ENCODE results near the gene RAPGEF6.

GRCh38 chr5:131684051-131684450 lies 49.0 kb upstream of the RAPGEF6 start:
- TF ChIP-seq, protein P1, sequence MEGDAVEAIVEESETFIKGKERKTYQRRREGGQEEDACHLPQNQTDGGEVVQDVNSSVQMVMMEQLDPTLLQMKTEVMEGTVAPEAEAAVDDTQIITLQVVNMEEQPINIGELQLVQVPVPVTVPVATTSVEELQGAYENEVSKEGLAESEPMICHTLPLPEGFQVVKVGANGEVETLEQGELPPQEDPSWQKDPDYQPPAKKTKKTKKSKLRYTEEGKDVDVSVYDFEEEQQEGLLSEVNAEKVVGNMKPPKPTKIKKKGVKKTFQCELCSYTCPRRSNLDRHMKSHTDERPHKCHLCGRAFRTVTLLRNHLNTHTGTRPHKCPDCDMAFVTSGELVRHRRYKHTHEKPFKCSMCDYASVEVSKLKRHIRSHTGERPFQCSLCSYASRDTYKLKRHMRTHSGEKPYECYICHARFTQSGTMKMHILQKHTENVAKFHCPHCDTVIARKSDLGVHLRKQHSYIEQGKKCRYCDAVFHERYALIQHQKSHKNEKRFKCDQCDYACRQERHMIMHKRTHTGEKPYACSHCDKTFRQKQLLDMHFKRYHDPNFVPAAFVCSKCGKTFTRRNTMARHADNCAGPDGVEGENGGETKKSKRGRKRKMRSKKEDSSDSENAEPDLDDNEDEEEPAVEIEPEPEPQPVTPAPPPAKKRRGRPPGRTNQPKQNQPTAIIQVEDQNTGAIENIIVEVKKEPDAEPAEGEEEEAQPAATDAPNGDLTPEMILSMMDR (IDR thresholded peaks at IDR 0.05), result no peak
- TF ChIP-seq REST (IDR thresholded peaks at IDR 0.05; ENCODE audit: insufficient read depth in 1 of 2, low read depth in 2 of 2, low read length in 1 of 2) (no peak), POLR2AphosphoS5 (IDR thresholded peaks at IDR 0.05; ENCODE audit: low read depth, low read length) (no peak), TCF7L2 (IDR thresholded peaks at IDR 0.05; ENCODE audit: low read depth, low read length) (no peak)
